Measurements from ENCODE around the gene ELAVL3.

DNA sequence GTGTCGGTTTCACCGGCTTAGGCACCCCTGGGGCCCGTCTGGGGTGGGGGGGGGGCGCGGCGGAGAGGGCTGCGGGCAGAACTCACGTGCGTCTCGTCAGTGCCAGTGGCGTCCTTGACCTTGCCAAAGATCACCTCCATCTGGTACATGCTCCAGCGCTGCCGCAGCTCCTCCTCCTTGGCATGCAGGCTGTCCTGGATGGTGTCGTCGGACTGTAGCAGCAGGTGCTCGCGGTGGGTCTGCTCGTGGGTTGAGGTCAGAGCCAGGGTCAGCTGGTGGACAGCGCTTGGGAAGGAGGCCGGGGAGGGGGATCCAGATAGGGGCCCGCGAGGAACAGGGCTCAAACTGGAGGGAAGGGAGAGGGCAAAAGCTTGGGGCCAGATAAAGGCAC, 57.1 kb downstream of the ELAVL3 start:
- TF ChIP-seq, protein P1, sequence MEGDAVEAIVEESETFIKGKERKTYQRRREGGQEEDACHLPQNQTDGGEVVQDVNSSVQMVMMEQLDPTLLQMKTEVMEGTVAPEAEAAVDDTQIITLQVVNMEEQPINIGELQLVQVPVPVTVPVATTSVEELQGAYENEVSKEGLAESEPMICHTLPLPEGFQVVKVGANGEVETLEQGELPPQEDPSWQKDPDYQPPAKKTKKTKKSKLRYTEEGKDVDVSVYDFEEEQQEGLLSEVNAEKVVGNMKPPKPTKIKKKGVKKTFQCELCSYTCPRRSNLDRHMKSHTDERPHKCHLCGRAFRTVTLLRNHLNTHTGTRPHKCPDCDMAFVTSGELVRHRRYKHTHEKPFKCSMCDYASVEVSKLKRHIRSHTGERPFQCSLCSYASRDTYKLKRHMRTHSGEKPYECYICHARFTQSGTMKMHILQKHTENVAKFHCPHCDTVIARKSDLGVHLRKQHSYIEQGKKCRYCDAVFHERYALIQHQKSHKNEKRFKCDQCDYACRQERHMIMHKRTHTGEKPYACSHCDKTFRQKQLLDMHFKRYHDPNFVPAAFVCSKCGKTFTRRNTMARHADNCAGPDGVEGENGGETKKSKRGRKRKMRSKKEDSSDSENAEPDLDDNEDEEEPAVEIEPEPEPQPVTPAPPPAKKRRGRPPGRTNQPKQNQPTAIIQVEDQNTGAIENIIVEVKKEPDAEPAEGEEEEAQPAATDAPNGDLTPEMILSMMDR (IDR thresholded peaks at IDR 0.05), result no peak
- no peak for TF ChIP-seq EP300 (IDR thresholded peaks at IDR 0.05)

All from tibial nerve (tissue), 4 donors.